ENCODE results near the gene RTEL1. TPM values are rescaled to one million over a fixed set of nuclear protein-coding genes. Genes with fewer than 3 reads are reported as not detected.
"Not testable (repeated sequence)": the region's sequence is repeated elsewhere in the genome, so short reads cannot be mapped to it uniquely, and the experiment has no call there.

Gene RTEL1
- polyA plus RNA-seq, 2 donors = 8.1 to 14.5 TPM

GRCh38 chr20:63707558-63708300 is 49.6 kb downstream of the RTEL1 start, which contains the start of the genes ARFRP1 and ZGPAT:
TSS of gene ARFRP1 (minus strand) at chr20:63707976. CDS start at chr20:63707091, 885 bp downstream.
TSS of gene ZGPAT (plus strand) at chr20:63708039. CDS start at chr20:63708581, 542 bp downstream.
- WGBS, 2 donors = 0 to 1% methylated on average over 54 to 98 of the region's 98 CpGs
- peaks cover 6 to 35% of the 10 kb centered on the region in 2 donors for H3K36me3 ChIP-seq (ENCODE audit: control insufficient read depth in 2 of 2, insufficient read depth in 2 of 2, low read length in 1 of 2)

GRCh38 chr20:63708301-63709148 is 50.4 kb downstream of the RTEL1 start:
- Histone ChIP-seq H3K36me3 (ENCODE audit: control insufficient read depth in 2 of 2, insufficient read depth in 2 of 2, low read length in 1 of 2) (peaks cover 6 to 35% of the 10 kb centered on the region in 2 donors), H3K4me3 (ENCODE audit: low read depth in 1 of 2, low read length in 2 of 2) (peak overlapping the region; percentile 85 to 86)
- 22 to 26% methylated on average over 57 to 67 of the region's 67 CpGs for WGBS, 2 donors

More at GRCh38 chr20:63707558-63708300, 49.6 kb downstream of the RTEL1 start, which contains the start of the genes ARFRP1 and ZGPAT:
- Histone ChIP-seq H3K4me1 (ENCODE audit: control insufficient read depth in 2 of 2, insufficient read depth in 2 of 2, low read length in 1 of 2) (peaks cover 0 to 12% of the 10 kb centered on the region in 2 donors), H3K4me3 (ENCODE audit: low read depth in 1 of 2, low read length in 2 of 2) (peak within 1 kb of the TSS; percentile 85 to 86), H3K9me3 (ENCODE audit: control insufficient read depth in 2 of 2, insufficient read depth in 1 of 2, low read depth in 1 of 2, low read length in 1 of 2) (no peaks in the 10 kb centered on the region), H3K27ac (ENCODE audit: low read depth in 2 of 2, low read length in 1 of 2) (peak within 1 kb of the TSS; percentile 90 to 95), H3K27me3 (ENCODE audit: control insufficient read depth in 1 of 2, insufficient read depth in 2 of 2, low read length in 2 of 2) (no peaks in the 10 kb centered on the region)

GRCh38 chr20:63709149-63709527 is 51.0 kb downstream of the RTEL1 start:
- H3K27me3 ChIP-seq (ENCODE audit: control insufficient read depth in 1 of 2, insufficient read depth in 2 of 2, low read length in 2 of 2) = no peaks in the 10 kb centered on the region
- no peak overlapping the region for H3K27ac ChIP-seq (ENCODE audit: low read depth in 2 of 2, low read length in 1 of 2)
- H3K4me3 ChIP-seq (ENCODE audit: low read depth in 1 of 2, low read length in 2 of 2) = peak overlapping the region in 1 of 2 donors; percentile 85
- H3K4me1 ChIP-seq (ENCODE audit: control insufficient read depth in 2 of 2, insufficient read depth in 2 of 2, low read length in 1 of 2) = peaks cover 0 to 12% of the 10 kb centered on the region in 2 donors
- H3K9me3 ChIP-seq (ENCODE audit: control insufficient read depth in 2 of 2, insufficient read depth in 1 of 2, low read depth in 1 of 2, low read length in 1 of 2) = no peaks in the 10 kb centered on the region
- peaks cover 6 to 32% of the 10 kb centered on the region in 2 donors for H3K36me3 ChIP-seq (ENCODE audit: control insufficient read depth in 2 of 2, insufficient read depth in 2 of 2, low read length in 1 of 2)
- WGBS, 2 donors = 90 to 91% methylated on average over 17 of the region's 17 CpGs

More at GRCh38 chr20:63708301-63709148, 50.4 kb downstream of the RTEL1 start:
- Histone ChIP-seq H3K27me3 (ENCODE audit: control insufficient read depth in 1 of 2, insufficient read depth in 2 of 2, low read length in 2 of 2) (no peaks in the 10 kb centered on the region), H3K27ac (ENCODE audit: low read depth in 2 of 2, low read length in 1 of 2) (peak overlapping the region; percentile 78 to 88), H3K9me3 (ENCODE audit: control insufficient read depth in 2 of 2, insufficient read depth in 1 of 2, low read depth in 1 of 2, low read length in 1 of 2) (no peaks in the 10 kb centered on the region), H3K4me1 (ENCODE audit: control insufficient read depth in 2 of 2, insufficient read depth in 2 of 2, low read length in 1 of 2) (peaks cover 0 to 12% of the 10 kb centered on the region in 2 donors)

- H3K4me3 ChIP-seq (ENCODE audit: low read depth in 1 of 2, low read length in 2 of 2) = no peak overlapping the region
- 81 to 82% methylated on average over 12 of the region's 12 CpGs for WGBS, 2 donors
- H3K27me3 ChIP-seq (ENCODE audit: control insufficient read depth in 1 of 2, insufficient read depth in 2 of 2, low read length in 2 of 2) = no peaks in the 10 kb centered on the region
- H3K9me3 ChIP-seq (ENCODE audit: control insufficient read depth in 2 of 2, insufficient read depth in 1 of 2, low read depth in 1 of 2, low read length in 1 of 2) = peaks cover 0 to 2% of the 10 kb centered on the region in 2 donors
- H3K27ac ChIP-seq (ENCODE audit: low read depth in 2 of 2, low read length in 1 of 2) = no peak overlapping the region
- peaks cover 0 to 17% of the 10 kb centered on the region in 2 donors for H3K36me3 ChIP-seq (ENCODE audit: control insufficient read depth in 2 of 2, insufficient read depth in 2 of 2, low read length in 1 of 2)
- H3K4me1 ChIP-seq (ENCODE audit: control insufficient read depth in 2 of 2, insufficient read depth in 2 of 2, low read length in 1 of 2) = peaks cover 0 to 12% of the 10 kb centered on the region in 2 donors
Measured at GRCh38 chr20:63711085-63711645, 53.1 kb downstream of the RTEL1 start.

GRCh38 chr20:63712191-63712590 is 54.1 kb downstream of the RTEL1 start:
- peaks cover 0 to 13% of the 10 kb centered on the region in 2 donors for H3K36me3 ChIP-seq (ENCODE audit: control insufficient read depth in 2 of 2, insufficient read depth in 2 of 2, low read length in 1 of 2)
- H3K4me1 ChIP-seq (ENCODE audit: control insufficient read depth in 2 of 2, insufficient read depth in 2 of 2, low read length in 1 of 2) = peaks cover 0 to 9% of the 10 kb centered on the region in 2 donors
- no peak overlapping the region for H3K27ac ChIP-seq (ENCODE audit: low read depth in 2 of 2, low read length in 1 of 2)
- H3K9me3 ChIP-seq (ENCODE audit: control insufficient read depth in 2 of 2, insufficient read depth in 1 of 2, low read depth in 1 of 2, low read length in 1 of 2) = peaks cover 0 to 2% of the 10 kb centered on the region in 2 donors
- no peak overlapping the region for H3K4me3 ChIP-seq (ENCODE audit: low read depth in 1 of 2, low read length in 2 of 2)
- 98 to 100% methylated on average over 1 of the region's 1 CpG for WGBS, 2 donors
- H3K27me3 ChIP-seq (ENCODE audit: control insufficient read depth in 1 of 2, insufficient read depth in 2 of 2, low read length in 2 of 2) = no peaks in the 10 kb centered on the region

- H3K9me3 ChIP-seq (ENCODE audit: control insufficient read depth in 2 of 2, insufficient read depth in 1 of 2, low read depth in 1 of 2, low read length in 1 of 2) = peaks cover 0 to 2% of the 10 kb centered on the region in 2 donors
- H3K4me1 ChIP-seq (ENCODE audit: control insufficient read depth in 2 of 2, insufficient read depth in 2 of 2, low read length in 1 of 2) = no peaks in the 10 kb centered on the region
- no peak overlapping the region for H3K4me3 ChIP-seq (ENCODE audit: low read depth in 1 of 2, low read length in 2 of 2)
- no peaks in the 10 kb centered on the region for H3K27me3 ChIP-seq (ENCODE audit: control insufficient read depth in 1 of 2, insufficient read depth in 2 of 2, low read length in 2 of 2)
- WGBS, 2 donors = 98 to 100% methylated on average over 5 of the region's 5 CpGs
- H3K36me3 ChIP-seq (ENCODE audit: control insufficient read depth in 2 of 2, insufficient read depth in 2 of 2, low read length in 1 of 2) = peaks cover 0 to 5% of the 10 kb centered on the region in 2 donors
- no peak overlapping the region for H3K27ac ChIP-seq (ENCODE audit: low read depth in 2 of 2, low read length in 1 of 2)
Measured at GRCh38 chr20:63714858-63715257, 56.7 kb downstream of the RTEL1 start.

- H3K36me3 ChIP-seq (ENCODE audit: control insufficient read depth in 2 of 2, insufficient read depth in 2 of 2, low read length in 1 of 2) = peaks cover 0 to 4% of the 10 kb centered on the region in 2 donors
- no peaks in the 10 kb centered on the region for H3K27me3 ChIP-seq (ENCODE audit: control insufficient read depth in 1 of 2, insufficient read depth in 2 of 2, low read length in 2 of 2)
- no peak overlapping the region for H3K27ac ChIP-seq (ENCODE audit: low read depth in 2 of 2, low read length in 1 of 2)
- 99 to 100% methylated on average over 2 of the region's 2 CpGs for WGBS, 2 donors
- H3K4me3 ChIP-seq (ENCODE audit: low read depth in 1 of 2, low read length in 2 of 2) = no peak overlapping the region
- H3K4me1 ChIP-seq (ENCODE audit: control insufficient read depth in 2 of 2, insufficient read depth in 2 of 2, low read length in 1 of 2) = no peaks in the 10 kb centered on the region
- H3K9me3 ChIP-seq (ENCODE audit: control insufficient read depth in 2 of 2, insufficient read depth in 1 of 2, low read depth in 1 of 2, low read length in 1 of 2) = peaks cover 0 to 2% of the 10 kb centered on the region in 2 donors
Measured at GRCh38 chr20:63718996-63719395, 60.9 kb downstream of the RTEL1 start.

- WGBS, 2 donors = 74 to 82% methylated on average over 2 of the region's 2 CpGs
- not testable (repeated sequence) for H3K4me1 ChIP-seq (ENCODE audit: control insufficient read depth in 2 of 2, insufficient read depth in 2 of 2, low read length in 1 of 2); H3K27me3 ChIP-seq (ENCODE audit: control insufficient read depth in 1 of 2, insufficient read depth in 2 of 2, low read length in 2 of 2); H3K4me3 ChIP-seq (ENCODE audit: low read depth in 1 of 2, low read length in 2 of 2); H3K36me3 ChIP-seq (ENCODE audit: control insufficient read depth in 2 of 2, insufficient read depth in 2 of 2, low read length in 1 of 2); H3K27ac ChIP-seq (ENCODE audit: low read depth in 2 of 2, low read length in 1 of 2); H3K9me3 ChIP-seq (ENCODE audit: control insufficient read depth in 2 of 2, insufficient read depth in 1 of 2, low read depth in 1 of 2, low read length in 1 of 2)
Measured at GRCh38 chr20:63722967-63723622, 65.0 kb downstream of the RTEL1 start.
